C4-2B (cell line): ENCODE results near the gene MEG3.

Source experiments
- H3K27ac ChIP-seq: fragments of 450-650 bp; 2 replicates; pipeline ENCODE4 v1.5.1; 2017
- ZFX ChIP-seq: fragments of 450-650 bp; IDR thresholded peaks from 2 replicates; pipeline ENCODE4 v1.6.1; 2017
- TF ChIP-seq, protein P1 (sequence below): fragments of 450-650 bp; conservative IDR thresholded peaks from 2 replicates; pipeline ENCODE4 v1.5.1; 2017; ENCODE audit warnings: mild to moderate bottlenecking

Gene MEG3

DNA sequence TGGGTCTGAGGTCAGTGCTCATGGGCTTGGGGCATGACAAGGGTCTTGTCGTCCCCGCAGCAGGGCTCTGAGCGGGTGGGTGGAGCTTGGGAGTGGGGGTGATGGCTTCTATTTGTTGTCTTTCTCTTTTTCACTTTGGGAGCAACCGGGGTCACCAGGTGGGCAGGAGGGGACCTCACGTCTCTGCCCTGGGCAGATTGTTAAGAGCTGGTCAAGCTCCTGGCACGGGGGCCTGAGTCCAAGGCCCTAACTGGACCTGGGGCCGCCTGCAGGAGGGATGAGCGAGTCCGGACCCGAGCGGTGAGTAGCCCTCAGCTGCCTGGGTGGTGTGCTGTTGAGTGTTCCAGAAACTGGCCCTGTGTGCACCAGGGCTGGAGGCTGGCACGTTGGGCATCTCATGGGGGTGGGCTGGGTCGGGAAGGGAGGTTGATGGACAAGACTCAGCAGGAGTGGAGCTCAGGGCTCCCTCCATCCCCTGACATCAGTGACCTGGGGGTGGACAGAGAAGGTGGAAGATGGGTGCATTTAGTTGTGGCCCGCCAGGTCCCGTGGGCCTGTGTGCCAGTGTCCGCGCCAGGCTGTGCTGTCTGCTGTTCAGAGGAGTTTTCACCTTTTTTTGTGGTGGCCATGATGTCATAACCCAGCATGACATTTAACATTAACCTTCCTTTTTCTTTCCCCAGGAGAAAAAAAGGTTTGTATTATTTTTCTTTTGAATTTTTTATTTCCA lies 50.1 kb downstream of the MEG3 start:
- no peak overlapping the region for H3K27ac ChIP-seq

GRCh38 chr14:100878271-100879146 lies 52.6 kb downstream of the MEG3 start:
- TF ChIP-seq, protein P1, sequence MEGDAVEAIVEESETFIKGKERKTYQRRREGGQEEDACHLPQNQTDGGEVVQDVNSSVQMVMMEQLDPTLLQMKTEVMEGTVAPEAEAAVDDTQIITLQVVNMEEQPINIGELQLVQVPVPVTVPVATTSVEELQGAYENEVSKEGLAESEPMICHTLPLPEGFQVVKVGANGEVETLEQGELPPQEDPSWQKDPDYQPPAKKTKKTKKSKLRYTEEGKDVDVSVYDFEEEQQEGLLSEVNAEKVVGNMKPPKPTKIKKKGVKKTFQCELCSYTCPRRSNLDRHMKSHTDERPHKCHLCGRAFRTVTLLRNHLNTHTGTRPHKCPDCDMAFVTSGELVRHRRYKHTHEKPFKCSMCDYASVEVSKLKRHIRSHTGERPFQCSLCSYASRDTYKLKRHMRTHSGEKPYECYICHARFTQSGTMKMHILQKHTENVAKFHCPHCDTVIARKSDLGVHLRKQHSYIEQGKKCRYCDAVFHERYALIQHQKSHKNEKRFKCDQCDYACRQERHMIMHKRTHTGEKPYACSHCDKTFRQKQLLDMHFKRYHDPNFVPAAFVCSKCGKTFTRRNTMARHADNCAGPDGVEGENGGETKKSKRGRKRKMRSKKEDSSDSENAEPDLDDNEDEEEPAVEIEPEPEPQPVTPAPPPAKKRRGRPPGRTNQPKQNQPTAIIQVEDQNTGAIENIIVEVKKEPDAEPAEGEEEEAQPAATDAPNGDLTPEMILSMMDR = no peak
- TF ChIP-seq ZFX = no peak
- no peak overlapping the region for H3K27ac ChIP-seq

More for the DNA sequence above, 50.1 kb downstream of the MEG3 start:
- TF ChIP-seq ZFX = no peak
- TF ChIP-seq, protein P1 = no peak

DNA sequence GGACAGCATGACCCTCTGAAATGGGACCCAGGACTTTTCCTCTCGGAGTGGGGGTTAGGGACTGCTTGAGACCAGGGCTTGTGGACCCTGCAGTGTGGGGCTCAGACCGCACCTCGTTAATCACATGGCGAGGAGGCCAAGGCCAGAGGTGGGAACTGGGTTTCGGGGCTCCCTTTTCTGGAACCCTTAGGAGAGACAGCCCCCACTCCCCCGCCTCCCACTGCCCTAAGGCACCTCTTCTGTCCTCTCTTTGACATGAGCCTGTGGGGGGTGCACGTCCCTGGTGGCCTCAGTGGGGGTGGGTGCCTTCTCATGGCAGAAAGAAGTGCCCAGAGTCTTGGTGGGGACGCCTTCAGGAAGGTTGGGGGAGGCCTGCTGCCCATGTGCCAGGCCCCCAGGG lies 53.3 kb downstream of the MEG3 start:
- TF ChIP-seq, protein P1 = no peak
- no peak for TF ChIP-seq ZFX
- H3K27ac ChIP-seq = no peak overlapping the region

DNA sequence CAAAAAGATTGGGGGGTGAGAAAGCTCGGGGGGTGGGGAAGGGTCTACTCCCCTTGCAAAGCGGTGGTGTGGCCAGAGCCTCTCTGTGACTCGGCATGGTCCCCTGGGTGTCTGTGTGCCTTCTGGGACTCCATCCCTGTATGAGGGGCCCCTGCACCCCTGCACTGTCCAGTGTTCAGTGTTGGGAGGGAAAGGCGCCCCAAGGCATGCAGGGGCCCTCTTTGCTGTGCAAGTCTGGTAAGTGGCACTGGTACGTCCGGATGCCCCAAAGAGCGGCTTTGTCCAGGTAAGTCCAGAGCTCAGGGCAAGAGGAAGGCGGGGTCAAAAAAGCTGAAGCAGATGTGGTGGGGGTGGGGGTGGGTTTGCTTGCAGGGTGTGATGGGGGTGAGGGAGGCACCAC lies 53.9 kb downstream of the MEG3 start:
- no peak for TF ChIP-seq ZFX
- TF ChIP-seq, protein P1 = no peak
- no peak overlapping the region for H3K27ac ChIP-seq

- H3K27ac ChIP-seq = no peak overlapping the region
- TF ChIP-seq, protein P1 = no peak
- no peak for TF ChIP-seq ZFX
Observed at GRCh38 chr14:100880271-100881101, 54.6 kb downstream of the MEG3 start.

- TF ChIP-seq, protein P1 = no peak
- no peak for TF ChIP-seq ZFX
- no peak overlapping the region for H3K27ac ChIP-seq
Observed at GRCh38 chr14:100881211-100882025, 55.5 kb downstream of the MEG3 start.
